WERI-Rb-1 (cell line): ENCODE measurements around the gene ZNF507.

Experiments
- DNase-seq: peaks from one replicate; pipeline ENCODE4 v3.0.0-alpha.2; 2020
- H3K27ac ChIP-seq: fragments of 250-450 bp; sonication (Bioruptor Pico); 2 replicates; pipeline ENCODE4 v1.5.1; 2020; ENCODE audit warnings: mild to moderate bottlenecking, moderate library complexity
- H3K27me3 ChIP-seq: fragments of 250-450 bp; sonication (Bioruptor Pico); 2 replicates; pipeline ENCODE4 v1.5.1; 2021; ENCODE audit warnings: mild to moderate bottlenecking, low read depth, moderate library complexity; ENCODE audit not compliant: insufficient read depth, severe bottlenecking
- H3K36me3 ChIP-seq: fragments of 250-450 bp; sonication (Bioruptor Pico); 2 replicates; pipeline ENCODE4 v1.5.1; 2020; ENCODE audit warnings: mild to moderate bottlenecking, moderate library complexity
- H3K4me3 ChIP-seq: 2 replicates; pipeline ENCODE4 v1.5.1; 2011; ENCODE audit warnings: low read depth, mild to moderate bottlenecking, control low read depth, low read length
- H3K9me3 ChIP-seq: fragments of 250-450 bp; sonication (Bioruptor Pico); 2 replicates; pipeline ENCODE4 v1.5.1; 2021; ENCODE audit warnings: mild to moderate bottlenecking, moderate library complexity; ENCODE audit not compliant: severe bottlenecking
- TF ChIP-seq, protein P1 (sequence below): IDR thresholded peaks from 2 replicates; pipeline ENCODE4 v1.5.1; 2011; ENCODE audit warnings: low read depth, mild to moderate bottlenecking, control low read depth, inconsistent platforms, low read length

The ZNF507 gene

DNA sequence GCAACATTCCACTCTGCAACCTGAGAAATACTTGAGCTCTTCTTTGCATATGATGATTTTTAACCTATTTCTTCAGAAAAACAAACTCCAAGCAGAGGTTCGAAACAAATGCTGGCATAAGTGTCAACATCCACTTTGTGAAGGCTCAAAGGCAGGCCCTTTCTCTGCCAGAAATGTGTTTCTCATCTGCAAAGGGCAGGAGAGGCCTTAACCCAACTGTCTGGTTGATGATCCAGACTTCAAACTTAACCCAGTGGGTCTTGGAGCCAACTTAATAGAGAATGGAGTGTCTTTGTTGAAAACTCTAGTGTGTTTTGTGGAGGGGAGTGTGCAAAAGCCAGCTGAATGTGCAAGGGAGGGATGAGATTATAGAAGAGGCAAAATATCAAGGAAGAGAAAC, 28.3 kb upstream of the ZNF507 start:
- no peak overlapping the region for H3K4me3 ChIP-seq
- TF ChIP-seq, protein P1, sequence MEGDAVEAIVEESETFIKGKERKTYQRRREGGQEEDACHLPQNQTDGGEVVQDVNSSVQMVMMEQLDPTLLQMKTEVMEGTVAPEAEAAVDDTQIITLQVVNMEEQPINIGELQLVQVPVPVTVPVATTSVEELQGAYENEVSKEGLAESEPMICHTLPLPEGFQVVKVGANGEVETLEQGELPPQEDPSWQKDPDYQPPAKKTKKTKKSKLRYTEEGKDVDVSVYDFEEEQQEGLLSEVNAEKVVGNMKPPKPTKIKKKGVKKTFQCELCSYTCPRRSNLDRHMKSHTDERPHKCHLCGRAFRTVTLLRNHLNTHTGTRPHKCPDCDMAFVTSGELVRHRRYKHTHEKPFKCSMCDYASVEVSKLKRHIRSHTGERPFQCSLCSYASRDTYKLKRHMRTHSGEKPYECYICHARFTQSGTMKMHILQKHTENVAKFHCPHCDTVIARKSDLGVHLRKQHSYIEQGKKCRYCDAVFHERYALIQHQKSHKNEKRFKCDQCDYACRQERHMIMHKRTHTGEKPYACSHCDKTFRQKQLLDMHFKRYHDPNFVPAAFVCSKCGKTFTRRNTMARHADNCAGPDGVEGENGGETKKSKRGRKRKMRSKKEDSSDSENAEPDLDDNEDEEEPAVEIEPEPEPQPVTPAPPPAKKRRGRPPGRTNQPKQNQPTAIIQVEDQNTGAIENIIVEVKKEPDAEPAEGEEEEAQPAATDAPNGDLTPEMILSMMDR = no peak
- no peak overlapping the region for H3K27ac ChIP-seq
- no peaks in the 10 kb centered on the region for H3K9me3 ChIP-seq
- H3K36me3 ChIP-seq = no peaks in the 10 kb centered on the region
- no peak for DNase-seq
- no peaks in the 10 kb centered on the region for H3K27me3 ChIP-seq

DNA sequence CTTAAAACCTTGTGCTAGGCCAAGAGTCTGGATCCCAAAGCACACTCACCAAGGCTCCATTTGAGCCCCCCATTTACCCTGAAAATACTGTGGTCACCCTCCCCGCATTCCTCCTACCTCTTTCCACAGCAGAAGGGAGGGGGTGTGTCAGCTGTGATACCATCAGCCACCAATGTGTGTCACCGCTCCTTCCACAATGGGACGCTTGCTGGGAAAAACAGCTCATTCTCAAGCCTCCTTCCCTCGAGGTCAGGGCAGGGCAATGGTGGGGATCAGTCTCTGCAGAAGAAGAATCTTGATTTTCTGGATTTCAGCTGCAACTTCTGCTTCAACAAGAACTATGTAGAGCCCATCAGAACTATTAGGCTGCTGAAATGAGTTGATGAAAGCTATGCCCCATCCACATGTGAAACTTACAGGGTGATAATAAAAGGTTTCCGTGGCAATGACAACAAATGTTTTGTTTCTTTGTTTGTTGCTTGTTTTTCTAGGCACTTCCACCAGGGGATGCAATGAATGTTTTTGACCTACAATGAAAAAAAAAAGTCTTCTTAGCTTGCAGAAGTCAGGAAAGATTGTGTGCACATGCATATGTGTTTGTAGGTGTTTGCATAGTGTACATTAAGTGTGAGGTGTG, 26.4 kb upstream of the ZNF507 start:
- Histone ChIP-seq H3K27me3 (no peaks in the 10 kb centered on the region), H3K4me3 (no peak overlapping the region), H3K9me3 (no peaks in the 10 kb centered on the region), H3K36me3 (no peaks in the 10 kb centered on the region), H3K27ac (no peak overlapping the region)
- peak; percentile 64 for DNase-seq
- TF ChIP-seq, protein P1 = peak; percentile 71

GRCh38 chr19:32322541-32322940, 22.9 kb upstream of the ZNF507 start:
- TF ChIP-seq, protein P1 = no peak
- DNase-seq = no peak
- H3K9me3 ChIP-seq = no peaks in the 10 kb centered on the region
- no peaks in the 10 kb centered on the region for H3K27me3 ChIP-seq
- H3K36me3 ChIP-seq = no peaks in the 10 kb centered on the region
- H3K4me3 ChIP-seq = no peak overlapping the region
- no peak overlapping the region for H3K27ac ChIP-seq

DNA sequence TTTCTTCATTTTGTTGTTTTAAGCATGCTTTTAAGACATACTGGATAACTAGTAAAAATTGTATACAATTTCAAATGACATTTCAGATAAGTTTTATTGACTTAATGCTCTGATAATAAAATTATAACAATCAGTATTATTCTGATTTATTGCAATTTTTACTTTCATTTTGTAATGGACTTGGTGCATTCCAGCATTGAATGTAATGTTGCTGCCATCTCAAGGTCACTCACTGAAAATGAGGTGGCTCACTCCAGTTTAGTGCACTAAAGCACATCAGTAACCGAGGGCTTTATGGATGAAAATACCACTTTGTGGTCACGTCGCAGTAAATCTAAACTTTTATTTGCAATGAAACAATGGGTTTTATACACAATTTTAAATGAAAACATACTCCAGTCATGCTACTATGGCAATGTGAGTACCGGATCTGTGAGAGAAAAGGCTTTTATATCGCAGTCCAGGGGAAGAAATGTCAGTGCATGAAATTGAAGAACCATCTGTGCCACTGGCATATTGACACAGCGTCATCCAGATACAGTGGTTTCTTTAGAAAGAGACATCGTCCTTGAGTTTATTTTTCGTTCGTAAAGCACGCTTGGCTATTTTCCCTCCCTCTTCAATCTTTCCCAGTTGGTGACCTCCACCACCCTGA, 20.7 kb upstream of the ZNF507 start:
- TF ChIP-seq, protein P1 = no peak
- Histone ChIP-seq H3K36me3 (no peaks in the 10 kb centered on the region), H3K27me3 (no peaks in the 10 kb centered on the region), H3K9me3 (no peaks in the 10 kb centered on the region), H3K4me3 (no peak overlapping the region), H3K27ac (no peak overlapping the region)
- DNase-seq = no peak

DNA sequence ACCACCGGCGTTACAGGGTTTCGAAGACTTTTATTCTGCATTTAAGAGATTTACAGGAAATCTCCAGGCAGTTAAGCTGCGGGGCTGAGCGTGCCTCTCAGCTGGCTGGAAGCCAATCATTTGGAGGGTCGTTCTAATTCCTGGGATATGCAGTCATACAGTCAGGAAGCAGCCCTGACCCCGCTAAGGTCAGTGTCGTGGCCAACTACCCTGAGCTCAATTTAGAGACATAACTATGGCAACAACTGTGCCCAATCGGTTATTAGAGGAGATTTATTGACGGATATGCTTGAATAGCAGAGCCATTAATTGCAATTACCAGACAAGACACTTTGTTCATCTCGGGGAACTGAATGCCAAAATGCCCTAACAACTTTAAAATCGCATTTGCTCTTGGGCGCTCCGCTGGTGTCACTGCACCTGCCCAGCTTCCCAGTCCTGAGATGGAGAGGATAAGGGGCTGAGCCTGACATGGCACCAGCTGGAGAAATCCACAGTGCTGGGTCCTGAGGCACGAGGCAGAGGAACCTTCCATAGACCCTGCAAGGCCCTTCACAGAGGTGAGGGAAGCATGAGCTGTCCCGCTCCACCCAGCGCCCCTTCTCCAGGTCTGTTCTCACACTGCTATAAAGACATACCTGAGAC, 15.1 kb upstream of the ZNF507 start:
- H3K36me3 ChIP-seq = no peaks in the 10 kb centered on the region
- no peak overlapping the region for H3K27ac ChIP-seq
- TF ChIP-seq, protein P1 = no peak
- DNase-seq = no peak
- no peaks in the 10 kb centered on the region for H3K9me3 ChIP-seq
- H3K4me3 ChIP-seq = no peak overlapping the region
- no peaks in the 10 kb centered on the region for H3K27me3 ChIP-seq
